Hippocampal formation (tissue), 2 donors: Measurements from ENCODE around the gene TTC29.

Source experiments
- DNase-seq, 2 donors: peaks; one replicate each; lab custom pipeline; 2025; lab: John Stamatoyannopoulos, UW

TTC29 gene, protein sequence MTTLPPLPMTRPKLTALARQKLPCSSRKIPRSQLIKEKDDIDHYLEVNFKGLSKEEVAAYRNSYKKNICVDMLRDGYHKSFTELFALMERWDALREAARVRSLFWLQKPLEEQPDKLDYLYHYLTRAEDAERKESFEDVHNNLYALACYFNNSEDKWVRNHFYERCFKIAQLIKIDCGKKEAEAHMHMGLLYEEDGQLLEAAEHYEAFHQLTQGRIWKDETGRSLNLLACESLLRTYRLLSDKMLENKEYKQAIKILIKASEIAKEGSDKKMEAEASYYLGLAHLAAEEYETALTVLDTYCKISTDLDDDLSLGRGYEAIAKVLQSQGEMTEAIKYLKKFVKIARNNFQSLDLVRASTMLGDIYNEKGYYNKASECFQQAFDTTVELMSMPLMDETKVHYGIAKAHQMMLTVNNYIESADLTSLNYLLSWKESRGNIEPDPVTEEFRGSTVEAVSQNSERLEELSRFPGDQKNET

DNA sequence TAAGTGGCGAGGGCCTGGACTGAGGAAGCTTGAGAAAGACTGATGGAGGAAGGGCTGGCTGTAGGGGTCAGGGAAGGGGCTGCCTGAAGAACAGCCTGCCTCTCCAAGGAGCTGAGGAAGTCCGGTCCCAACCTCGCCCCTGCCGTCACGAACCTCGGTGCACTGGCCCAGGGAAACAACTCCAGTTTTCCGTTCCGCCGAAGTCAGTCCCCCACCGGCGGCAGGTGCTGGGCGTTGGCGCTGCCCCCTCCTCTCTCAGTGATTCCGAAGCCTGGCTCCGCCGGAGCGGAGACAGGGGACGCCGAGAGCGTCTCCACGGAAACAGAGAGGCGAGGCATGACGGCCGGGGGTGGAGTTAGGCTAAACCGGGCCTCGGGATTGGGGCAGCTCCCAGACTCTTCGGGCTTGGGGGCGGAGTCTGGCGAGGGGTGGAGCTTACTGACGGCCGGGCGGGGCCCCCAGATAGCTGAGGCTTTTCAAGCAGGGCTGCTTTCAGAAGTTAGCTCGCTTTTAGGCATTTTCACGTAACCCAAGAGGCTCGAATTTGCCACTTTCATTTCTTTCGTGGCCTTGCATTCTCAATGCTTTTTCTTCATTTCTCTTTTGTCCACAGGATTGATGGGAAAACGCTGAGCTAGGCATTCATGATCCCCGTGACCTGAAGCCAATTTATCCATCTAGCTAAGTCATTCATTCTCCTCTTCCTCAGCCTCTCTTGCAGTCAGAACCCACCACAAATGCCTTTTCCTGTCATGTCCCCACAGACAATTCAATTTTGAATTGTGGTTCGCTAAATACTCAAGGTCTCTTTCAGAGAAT, at the start of gene TTC29:
Gene TTC29, minus strand, starts transcription at position 309 of the 819 bp plus-strand sequence. CDS start 5,969 bp downstream, outside the sequence.
- peak; percentile 70 to 76 for DNase-seq

DNA sequence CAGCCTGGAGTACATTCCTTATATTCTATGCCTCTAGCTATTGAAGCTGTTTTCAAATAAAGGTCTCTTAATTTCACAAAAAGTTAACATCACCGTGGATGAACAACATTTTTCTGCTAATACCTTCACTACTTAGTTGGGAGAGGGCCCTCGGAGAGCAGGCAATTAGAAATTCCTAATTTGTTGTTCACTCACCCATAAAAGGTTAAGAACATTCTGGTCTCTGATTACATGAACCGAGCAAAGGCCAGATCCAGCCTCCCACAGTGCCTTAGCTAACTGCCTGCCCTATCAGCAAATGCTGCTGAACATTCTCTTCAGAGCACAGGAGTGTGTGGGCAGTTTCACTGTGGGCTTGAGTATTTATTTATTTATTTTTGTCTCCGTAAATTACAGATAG, 36.0 kb upstream of the TTC29 start:
- DNase-seq: no peak

DNA sequence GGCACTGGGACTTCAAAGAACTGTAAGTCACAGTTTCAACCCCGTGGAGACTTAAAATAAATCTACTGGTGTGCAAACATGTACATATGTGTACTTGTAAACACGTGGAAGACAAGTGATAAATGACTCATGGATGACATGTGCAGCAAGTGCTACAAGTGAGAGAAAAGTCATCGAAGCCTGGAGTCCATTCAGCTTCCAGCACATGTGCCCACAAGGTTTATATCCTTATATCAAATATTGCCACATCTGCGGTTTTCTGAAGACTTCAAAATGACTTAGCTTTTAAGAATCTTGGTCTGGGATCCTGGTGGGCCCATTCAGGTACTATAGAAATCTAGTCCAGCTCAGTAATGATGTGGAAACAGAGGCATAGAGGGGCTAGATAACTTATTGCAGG, 33.0 kb upstream of the TTC29 start:
- DNase-seq: no peak

DNA sequence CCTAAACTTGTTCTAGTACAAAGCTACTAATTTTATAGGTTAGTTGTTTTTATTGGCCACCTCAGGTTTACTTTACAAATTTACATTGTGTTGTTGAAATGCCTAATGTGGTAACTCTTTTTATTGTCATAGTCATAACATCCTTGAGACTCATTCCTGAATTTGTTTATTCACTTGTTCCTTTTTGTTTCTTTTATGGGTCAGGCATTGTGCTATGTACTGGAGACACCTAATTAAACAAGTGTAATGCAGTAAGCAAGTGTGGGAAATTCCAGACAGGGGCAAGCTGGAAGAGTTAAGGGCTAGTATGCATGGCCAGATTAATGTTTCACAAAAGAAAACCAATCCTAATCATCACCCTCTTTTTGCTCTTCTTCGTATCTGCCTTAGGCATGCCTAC, 30.5 kb upstream of the TTC29 start:
- no peak for DNase-seq

DNA sequence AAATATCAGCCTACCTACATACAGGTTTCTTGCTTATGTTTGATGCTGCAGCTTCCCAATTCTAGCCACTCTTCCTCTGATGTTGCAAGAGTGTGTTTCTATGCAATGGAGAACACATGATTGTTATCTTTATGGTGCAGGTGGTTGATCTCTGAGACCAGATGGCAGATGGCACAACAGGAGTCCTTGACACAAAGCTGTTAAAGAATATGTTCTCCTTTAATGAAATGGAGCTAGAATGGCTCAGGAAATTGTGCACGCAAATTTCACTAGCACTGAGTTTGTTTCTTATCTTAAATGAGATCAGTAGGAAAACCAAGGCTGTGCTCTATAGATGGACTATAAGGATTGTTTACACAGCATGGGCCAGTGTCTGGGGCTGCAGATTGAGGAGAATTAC, 29.9 kb upstream of the TTC29 start:
- DNase-seq: no peak

DNA sequence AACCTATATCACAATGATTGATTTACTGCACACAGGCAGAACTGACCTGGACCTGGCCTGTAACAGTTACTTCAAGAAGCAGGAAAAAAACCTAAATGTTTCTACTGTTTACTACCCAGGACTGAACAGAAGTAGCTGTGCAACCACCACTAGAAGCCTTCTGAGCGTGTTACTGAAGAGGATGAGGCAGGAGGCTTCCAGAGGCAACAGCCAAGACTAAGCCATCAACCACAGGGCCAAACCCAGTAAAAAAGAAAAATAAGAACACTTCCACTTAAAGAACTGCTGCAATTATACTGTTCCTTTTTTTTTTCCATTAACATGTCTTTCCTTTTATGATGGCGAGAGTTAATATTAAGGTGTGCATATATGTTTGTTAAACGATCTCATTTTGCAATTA, 29.4 kb upstream of the TTC29 start:
- no peak for DNase-seq

DNA sequence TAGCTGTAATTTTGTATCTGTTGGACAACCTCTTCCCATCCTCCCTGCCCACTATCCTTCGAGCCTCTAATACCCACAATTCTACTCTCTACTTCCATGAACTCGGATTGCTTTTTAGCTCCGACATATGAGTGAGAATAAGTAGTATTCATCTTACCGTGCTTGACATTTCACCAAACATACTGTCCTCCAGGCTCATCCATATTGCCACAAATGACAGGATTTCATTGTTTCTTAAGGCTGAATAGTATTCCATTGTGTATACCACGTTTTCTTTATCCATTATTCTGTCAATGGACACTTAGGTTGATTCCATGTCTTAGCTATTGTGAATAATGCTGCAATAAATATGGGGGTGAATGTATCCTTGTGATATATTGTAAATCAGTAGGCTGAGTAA, 26.4 kb upstream of the TTC29 start:
- no peak for DNase-seq

DNA sequence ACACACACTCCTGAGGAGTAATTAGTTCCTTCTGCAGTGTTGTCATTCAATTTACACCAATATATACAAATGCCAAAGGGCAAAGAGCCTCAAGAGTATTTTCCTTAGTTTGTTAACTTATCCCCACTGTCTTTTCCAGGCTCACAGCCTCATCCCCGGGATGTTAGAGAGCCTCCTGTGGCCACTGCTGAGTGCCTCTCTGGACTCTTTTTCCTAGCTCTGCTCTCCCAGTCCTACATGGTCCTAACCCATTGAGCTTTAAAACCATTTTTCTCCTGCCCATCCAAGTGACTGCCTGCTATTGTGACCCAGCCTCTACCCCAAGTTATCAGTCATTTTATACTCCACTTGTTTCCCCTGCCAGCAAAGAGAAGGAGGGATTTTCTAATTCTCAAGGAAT, 23.5 kb upstream of the TTC29 start:
- no peak for DNase-seq

DNA sequence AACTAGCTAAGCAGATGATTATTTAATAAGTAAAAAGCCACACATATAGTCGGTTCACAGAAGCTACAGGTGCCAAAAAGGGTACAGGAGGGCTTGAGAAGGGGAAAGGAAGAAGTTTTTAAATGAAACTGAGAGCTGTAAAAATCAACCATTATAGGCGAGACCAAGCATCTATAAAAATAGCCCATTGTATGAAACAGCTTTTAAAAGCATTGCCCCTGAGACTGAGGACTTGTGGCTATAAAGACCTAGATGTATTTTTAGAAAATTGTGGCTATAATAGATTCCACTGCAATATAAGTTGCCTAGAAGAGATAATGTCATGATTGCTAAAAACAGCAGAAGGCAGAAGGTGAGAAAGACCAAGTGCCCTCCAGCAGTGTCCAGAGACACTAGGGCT, 15.0 kb upstream of the TTC29 start:
- no peak for DNase-seq

DNA sequence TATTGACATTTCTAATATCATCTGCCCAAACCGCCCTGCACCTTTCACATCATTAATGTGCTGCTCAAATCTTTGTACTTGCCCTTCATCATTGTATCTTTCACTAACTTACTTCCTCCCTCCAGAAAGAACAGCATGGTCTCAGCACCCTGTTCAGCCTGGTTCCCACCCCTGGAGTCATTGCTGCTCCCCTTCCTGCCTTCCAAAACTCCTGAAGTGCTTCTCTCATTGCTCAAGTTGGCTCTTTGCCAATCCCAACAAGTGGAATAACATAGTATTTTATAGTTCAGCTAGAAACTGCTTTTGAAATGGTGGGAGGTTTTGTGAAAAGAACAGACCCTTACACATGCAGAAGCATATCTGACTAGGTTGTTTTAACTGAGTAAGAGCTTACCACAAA, 14.0 kb upstream of the TTC29 start:
- DNase-seq: no peak

DNA sequence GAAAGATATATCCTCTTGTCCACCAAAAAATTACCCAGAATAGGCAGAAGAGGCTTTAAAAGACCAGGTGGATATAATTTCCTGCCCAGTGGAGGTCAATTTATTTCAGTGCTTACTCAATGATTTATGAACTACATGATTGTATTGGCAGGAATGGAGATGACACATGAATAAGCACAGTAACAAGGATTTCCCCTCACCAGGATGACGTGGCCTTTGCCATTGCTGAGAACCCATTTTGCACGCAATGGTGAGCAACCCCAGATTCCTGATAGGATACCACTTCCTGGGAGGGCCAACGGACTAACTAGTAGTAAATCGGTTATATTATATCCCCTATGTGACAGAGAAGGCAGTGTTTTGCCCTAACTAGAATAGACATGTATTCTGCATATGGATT, 11.6 kb upstream of the TTC29 start:
- DNase-seq: no peak

DNA sequence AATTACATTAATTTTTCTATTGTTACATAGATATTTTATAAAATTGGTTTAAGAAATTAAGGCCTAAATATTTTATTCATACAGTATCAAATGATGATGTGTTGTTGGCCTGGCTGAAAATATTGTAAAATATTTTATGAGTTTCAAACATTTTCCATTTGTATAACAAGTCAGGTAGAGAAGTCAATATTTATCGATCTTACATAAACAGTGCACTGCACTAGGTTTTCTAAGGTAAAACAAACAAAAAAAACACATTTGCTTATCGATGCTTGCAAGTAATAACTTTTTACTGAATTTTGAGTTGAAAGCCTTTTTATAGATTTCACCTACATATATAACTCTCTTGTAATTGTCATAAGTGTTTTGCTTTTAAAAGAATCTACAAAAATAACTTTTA, 7.2 kb upstream of the TTC29 start:
- DNase-seq: no peak

DNA sequence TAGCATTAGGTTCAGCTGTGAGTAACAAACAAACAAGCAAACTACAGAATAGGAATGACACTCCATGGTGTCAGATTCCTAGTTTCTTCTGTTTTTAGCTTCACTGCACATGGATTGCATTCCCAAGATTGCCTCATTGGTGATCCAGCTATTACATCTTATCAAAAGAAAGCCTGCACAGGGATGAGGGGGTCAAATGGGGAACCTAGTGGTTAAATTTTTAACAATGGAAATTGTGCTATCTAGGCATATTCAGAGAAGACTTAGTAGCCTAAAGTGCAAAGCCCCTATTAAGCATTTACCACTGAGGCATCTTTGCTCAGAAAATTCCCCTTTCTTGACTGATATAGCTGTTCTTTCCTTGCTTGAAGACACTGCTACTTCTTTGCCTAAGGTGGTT, 3.9 kb upstream of the TTC29 start:
- DNase-seq: no peak

DNA sequence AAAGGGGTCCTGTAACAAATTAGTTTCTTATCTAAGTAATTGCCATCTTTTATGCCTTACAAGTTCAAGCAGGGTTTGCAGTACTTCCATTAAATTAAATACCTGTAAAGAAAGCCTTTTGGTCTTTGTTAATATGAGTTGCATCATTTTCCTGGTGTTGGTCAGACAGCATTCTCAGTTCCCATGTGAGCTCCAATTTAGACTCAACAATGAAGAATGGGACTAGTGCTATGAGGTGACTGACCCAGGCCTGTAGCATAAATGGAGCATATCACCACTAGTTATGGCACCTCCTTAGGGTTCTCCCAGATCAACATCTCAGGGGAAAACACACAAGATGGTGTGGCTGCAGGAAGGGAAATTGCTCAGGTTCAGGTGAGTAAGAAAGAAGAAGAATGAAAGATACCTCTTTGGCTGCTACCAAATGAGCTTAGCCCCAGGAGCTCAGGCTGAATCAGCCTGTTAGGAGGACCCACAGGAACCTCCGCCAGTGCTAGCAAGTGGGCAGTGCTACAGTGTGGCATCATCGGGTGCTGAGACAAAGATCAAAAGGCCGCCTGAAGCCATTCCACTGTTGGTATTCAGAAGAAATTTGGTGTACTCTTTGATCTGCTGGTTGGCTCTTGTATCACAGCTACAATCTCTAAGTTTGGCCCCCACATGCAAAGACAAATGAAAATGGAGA, 1.8 kb downstream of the TTC29 start:
- no peak for DNase-seq

DNA sequence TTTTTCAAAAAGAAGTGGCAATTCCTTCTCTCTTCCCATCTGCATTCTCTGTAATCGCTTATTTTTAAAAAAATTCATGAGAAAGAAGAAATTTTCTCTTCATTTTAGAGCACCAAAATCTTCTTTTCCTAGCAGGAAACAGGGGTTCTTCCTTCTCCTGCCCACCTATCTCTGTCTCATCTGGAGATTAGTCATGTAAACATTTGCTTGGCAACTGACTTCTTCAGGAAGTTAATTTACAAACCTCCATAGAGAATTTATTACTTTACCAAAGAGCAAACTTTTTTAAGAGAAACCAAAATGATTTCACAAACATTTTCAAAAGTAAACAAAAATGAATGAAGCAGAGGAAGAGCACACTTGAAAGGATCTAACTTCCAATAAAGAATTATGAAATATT, 13.5 kb downstream of the TTC29 start:
- no peak for DNase-seq

DNA sequence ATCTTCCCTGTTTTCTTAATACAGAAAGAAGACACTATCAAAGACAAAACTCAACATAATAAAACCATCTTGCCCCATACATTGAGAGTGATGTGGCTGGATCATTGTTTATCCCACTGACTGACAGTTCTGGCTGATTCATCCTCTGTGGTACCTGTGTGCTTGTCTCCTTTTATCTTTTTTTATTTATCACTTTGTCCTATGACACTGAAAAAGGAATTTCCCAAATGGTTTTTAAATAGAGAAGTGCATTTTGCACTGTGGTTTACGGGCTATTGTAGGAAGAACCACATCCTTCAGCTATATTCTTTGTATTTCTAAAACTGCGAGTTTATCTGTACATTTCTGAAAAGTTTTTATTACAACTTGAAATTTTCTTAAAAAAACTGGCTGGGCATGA, 15.0 kb downstream of the TTC29 start:
- DNase-seq: no peak

DNA sequence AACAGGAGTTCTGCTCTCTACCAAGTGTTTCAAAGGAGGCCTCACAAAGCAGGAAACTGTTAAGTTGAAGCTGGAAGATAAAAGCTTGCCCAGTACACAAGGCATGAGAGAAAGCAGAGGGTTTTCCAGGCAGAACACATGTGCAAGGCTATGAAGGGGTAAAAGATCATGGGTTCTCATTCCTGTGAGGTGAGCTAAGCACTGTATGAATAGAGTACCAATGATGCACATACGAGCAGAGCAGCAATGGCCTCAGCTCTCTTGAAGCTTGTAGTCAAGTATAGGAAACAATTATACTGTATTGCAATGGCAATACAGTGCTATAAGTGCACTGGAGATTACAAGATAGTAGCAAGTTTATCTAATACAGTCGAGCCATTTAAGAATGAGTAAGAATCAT, 18.0 kb downstream of the TTC29 start:
- DNase-seq: no peak

DNA sequence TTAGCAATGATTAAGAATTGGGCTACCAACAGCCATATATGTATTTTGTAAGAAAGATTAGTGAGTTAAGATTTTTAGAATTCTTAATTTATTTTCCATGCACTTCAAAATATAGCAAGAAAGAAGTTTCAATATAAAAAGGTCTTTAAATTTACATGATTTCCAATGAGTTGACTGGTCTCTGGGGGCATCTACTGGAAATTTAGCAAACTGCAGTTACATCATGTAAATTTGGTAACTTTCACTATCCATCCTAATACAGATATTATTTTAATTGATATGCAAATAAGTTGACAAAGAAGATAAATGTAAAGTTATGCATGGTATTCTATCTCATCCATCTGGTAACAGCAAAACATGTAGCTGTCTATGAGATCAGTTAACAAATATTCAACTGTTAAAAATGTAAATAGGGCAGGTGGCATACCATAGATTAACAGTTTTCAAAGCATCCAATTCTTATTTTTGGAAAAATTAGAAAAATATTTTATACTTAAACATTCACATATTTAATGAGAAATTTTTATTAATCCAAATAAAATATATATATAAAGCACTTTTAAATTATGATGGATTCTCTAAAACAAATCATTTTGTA, 29.1 kb downstream of the TTC29 start:
- DNase-seq: peak in 1 of 2 donors; percentile 55

DNA sequence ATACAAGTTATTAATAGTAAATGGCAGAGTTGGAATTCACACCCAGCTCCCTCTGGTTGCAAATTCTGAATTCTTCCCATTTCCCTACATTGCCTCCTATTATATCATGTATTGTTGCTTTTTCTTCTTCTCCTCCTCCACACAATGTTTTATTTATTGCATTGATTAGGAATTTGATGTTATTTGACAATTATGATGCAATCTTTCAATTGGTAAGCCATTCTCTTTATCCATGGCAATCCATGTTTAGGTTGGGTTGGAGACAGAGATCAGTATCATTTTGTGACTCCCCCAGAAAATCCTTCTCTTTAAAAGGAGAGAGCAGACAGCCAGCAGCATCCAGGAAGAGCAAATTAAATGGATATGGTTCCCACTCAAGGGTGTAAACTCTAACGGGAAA, 30.5 kb downstream of the TTC29 start:
- DNase-seq: no peak

DNA sequence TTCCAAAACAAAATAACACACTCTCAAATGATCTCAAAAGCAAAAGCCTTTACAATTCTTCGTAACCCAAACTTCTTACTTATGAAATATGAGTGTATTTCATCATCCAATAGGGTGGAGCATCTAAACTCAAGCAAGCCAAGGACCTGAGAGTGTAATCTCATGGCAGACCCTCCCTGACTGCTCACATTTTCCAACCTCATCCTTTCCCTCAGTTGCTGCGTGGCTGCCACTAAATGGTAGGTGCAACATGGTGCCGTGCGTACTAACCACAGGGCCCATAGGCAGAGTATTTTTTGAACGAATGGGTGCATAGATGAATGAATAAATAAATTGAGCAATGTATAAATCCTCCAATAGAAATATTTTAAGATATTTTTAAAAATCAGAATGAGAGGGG, 45.4 kb downstream of the TTC29 start:
- DNase-seq: no peak

DNA sequence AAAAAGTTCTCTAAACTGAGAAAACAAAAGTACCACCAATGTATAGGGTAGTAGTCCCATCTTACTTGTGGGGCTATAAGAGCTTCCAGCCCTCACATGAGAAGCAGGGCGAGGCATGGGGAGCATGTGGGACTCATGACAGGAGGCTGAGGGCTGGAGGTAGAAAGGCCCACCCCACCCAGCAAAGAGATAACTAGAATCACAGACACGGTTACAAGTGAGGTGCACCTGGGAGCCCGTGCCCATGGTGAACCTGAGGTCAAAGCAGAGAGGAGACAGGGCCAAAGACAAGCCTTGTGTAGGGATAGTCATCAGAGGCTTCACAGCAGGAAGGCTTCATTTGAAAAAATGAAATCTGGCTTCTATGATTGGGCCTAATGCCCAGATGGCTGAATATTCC, 55.4 kb downstream of the TTC29 start:
- DNase-seq: no peak

DNA sequence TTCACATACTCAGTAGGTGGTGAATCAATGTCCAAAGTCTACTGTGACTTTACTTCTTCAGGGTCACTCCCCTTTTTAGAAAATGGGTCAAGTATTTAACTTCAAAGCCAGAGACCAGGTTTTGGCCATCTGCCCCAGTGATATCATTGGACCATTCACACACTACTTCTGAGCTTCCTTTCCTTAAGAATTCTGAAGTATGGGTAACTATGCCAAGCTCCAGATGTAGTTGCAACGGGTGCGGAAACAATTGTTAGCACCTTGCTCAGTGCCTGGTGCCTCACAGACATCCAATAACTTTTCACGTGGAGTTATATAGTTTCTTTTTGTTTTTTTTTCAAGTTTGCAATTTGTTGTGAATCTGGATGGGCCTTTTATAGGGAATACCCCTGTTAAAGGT, 62.6 kb downstream of the TTC29 start:
- DNase-seq: no peak
